ENCODE data around the gene RANBP9. TPM values are rescaled to one million over a fixed set of nuclear protein-coding genes. Genes with fewer than 3 reads are reported as not detected.
A peak's percentile ranks its signal among the peaks of the same experiment; 100 is the strongest.

The RANBP9 gene
- total and polyA plus RNA-seq, 9 of the 15 experiments (the other 6 are each of a cell fraction or from before 2014, with no cell fraction given): 27.5 to 130 (median 61.5) TPM

- TF ChIP-seq SETDB1 (IDR thresholded peaks at IDR 0.05; ENCODE audit: low read length): no peak
- no peak for TF ChIP-seq ZNF445 (CRISPR knock-in tag; IDR thresholded peaks at IDR 0.05; ENCODE audit: low read depth)
- no peak for TF ChIP-seq JUN (IDR thresholded peaks at IDR 0.05; ENCODE audit: borderline replicate concordance, low read depth, low read length)
- TF ChIP-seq JUN (CRISPR knock-in tag; IDR thresholded peaks at IDR 0.05; ENCODE audit: borderline replicate concordance): no peak
- TF ChIP-seq ZNF780A (CRISPR knock-in tag; IDR thresholded peaks at IDR 0.05): no peak
- no peak for TF ChIP-seq ZBTB2 (IDR thresholded peaks at IDR 0.05)
- TF ChIP-seq ZNF740 (CRISPR knock-in tag; IDR thresholded peaks at IDR 0.05): no peak
- TF ChIP-seq ZNF740 (tag; IDR thresholded peaks at IDR 0.05): no peak
- peak; percentile 29; the same call in 1 of the 2 replicates for TF ChIP-seq CTBP1 (IDR thresholded peaks at IDR 0.05; ENCODE audit: borderline replicate concordance)
- no peak for TF ChIP-seq IFI16 (CRISPR knock-in tag; IDR thresholded peaks at IDR 0.05)
Measured at GRCh38 chr6:13624871-13625288, 86.8 kb downstream of the RANBP9 start (continued).

Data from K562 (cell line).